SU-DHL-6 (cell line): ENCODE data around the gene DNAH17.

Source experiments
- EZH2phosphoT487 ChIP-seq: fragments of 200-600 bp; sonication (generic), shearing (Covaris generic); conservative IDR thresholded peaks from 2 replicates; pipeline ENCODE4 v1.6.1; 2018; ENCODE audit warnings: mild to moderate bottlenecking, antibody characterized with exemption, low read length, moderate library complexity, mixed read lengths
- TF ChIP-seq, protein P1 (sequence below): fragments of 200-600 bp; sonication (generic); IDR thresholded peaks from one replicate; pipeline ENCODE4 v1.5.1; 2017; ENCODE audit warnings: antibody characterized with exemption, mild to moderate bottlenecking, low read length, moderate library complexity; ENCODE audit not compliant: insufficient read depth, poor library complexity, severe bottlenecking

DNA sequence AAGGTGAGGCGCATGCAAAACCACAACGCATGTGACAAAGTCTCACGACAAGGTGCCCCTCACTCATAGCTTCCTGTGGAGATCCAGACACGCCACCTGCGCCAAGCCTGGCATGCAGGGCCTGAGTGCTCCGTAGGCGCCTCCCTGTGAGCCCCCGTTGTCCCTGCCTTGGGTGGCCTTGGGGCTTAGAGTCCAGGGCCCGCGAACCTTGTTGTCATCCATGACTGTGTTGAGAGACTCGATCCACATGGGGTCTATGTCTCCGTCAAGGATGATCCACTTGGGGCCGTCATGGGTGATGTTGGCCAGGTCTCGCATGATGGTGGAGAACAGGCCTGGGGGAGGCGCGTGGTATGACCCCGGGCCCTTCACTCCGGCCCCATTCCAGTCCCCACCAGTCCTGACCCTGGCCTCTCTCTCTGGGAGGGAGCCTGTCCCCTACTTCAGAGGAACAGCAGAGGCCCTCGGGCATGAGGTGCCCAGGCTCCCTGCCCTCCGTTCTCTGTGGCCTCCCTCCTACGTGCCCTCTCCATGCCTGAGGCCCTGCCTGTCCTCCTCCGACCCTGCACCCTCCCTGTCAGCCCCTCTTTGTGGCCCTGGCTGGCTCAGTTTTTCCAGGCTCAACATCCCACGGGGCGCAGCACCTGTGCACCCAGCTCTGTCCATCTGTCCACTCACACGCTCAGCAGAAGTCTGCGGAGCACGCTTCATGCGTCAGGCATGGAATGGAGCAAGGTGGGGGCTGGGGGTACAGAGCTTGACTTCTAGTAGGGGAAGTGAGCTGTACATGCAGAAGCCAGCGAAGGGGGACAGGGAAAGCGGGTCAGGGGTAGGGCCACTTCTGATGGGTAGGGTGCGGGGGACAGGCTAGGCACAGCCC, 85.7 kb downstream of the DNAH17 start:
- TF ChIP-seq, protein P1, sequence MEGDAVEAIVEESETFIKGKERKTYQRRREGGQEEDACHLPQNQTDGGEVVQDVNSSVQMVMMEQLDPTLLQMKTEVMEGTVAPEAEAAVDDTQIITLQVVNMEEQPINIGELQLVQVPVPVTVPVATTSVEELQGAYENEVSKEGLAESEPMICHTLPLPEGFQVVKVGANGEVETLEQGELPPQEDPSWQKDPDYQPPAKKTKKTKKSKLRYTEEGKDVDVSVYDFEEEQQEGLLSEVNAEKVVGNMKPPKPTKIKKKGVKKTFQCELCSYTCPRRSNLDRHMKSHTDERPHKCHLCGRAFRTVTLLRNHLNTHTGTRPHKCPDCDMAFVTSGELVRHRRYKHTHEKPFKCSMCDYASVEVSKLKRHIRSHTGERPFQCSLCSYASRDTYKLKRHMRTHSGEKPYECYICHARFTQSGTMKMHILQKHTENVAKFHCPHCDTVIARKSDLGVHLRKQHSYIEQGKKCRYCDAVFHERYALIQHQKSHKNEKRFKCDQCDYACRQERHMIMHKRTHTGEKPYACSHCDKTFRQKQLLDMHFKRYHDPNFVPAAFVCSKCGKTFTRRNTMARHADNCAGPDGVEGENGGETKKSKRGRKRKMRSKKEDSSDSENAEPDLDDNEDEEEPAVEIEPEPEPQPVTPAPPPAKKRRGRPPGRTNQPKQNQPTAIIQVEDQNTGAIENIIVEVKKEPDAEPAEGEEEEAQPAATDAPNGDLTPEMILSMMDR = no peak
- TF ChIP-seq EZH2phosphoT487 = no peak
